ENCODE results near the gene NUDCD3.
A peak's percentile ranks its signal among the peaks of the same experiment; 100 is the strongest.

The NUDCD3 gene

DNA sequence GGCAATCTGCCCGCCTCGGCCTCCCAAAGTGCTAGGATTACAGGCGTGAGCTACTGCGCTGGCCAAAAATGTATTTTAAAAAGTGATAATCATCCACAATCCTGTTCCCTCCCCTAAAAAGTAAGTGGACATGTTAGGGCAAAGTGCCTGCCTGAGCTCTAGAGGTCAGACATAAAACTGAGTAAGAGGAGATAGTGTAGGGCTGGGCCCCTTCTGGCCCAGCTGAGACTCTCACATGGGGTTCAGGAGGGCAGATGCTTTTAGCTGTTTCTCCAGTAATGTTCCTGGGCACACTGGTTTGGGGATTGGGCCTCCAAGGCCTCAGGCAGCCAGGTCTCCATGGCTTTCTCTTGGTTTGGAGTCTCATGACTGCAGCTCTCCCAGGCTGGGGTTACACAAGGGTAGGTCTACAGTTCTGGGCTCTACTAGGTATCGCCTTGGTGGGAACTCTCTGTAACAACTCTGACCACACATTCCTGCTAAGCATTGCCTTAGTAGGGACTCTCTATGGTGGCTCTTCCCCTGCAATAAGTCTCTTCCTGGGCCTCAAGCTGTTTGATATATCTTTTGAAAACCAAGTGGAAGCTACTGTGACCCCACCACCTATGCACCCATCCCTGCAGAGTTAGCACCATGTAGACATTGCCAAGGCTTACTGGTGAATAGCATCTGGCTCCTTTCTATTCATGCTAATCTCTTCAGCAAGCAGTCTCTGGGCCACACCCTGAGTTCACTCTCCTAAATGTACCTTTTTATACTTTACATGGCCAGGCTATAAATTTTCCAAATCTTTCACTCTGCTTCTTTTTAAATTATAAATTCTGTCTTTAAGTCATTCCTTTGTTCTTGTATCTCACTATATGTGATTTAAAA, 6.9 kb upstream of the NUDCD3 start:
- Histone ChIP-seq H2AFZ (no peak overlapping the region), H3K27ac (no peak overlapping the region), H3K4me1 (no peaks in the 10 kb centered on the region), H3K9me3 (ENCODE audit: control insufficient read depth, low read length) (no peaks in the 10 kb centered on the region), H3K36me3 (ENCODE audit: control insufficient read depth, insufficient read depth, low read length) (no peaks in the 10 kb centered on the region), H3K4me3 (ENCODE audit: low read depth, low read length) (no peak overlapping the region), H3K9ac (no peak overlapping the region), H3K4me2 (ENCODE audit: low read length) (no peak overlapping the region), H3K79me2 (no peaks in the 10 kb centered on the region), H3K27me3 (ENCODE audit: control insufficient read depth, insufficient read depth, low read length) (no peaks in the 10 kb centered on the region)
- TF ChIP-seq, protein P1, sequence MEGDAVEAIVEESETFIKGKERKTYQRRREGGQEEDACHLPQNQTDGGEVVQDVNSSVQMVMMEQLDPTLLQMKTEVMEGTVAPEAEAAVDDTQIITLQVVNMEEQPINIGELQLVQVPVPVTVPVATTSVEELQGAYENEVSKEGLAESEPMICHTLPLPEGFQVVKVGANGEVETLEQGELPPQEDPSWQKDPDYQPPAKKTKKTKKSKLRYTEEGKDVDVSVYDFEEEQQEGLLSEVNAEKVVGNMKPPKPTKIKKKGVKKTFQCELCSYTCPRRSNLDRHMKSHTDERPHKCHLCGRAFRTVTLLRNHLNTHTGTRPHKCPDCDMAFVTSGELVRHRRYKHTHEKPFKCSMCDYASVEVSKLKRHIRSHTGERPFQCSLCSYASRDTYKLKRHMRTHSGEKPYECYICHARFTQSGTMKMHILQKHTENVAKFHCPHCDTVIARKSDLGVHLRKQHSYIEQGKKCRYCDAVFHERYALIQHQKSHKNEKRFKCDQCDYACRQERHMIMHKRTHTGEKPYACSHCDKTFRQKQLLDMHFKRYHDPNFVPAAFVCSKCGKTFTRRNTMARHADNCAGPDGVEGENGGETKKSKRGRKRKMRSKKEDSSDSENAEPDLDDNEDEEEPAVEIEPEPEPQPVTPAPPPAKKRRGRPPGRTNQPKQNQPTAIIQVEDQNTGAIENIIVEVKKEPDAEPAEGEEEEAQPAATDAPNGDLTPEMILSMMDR (IDR thresholded peaks at IDR 0.05), result no peak

DNA sequence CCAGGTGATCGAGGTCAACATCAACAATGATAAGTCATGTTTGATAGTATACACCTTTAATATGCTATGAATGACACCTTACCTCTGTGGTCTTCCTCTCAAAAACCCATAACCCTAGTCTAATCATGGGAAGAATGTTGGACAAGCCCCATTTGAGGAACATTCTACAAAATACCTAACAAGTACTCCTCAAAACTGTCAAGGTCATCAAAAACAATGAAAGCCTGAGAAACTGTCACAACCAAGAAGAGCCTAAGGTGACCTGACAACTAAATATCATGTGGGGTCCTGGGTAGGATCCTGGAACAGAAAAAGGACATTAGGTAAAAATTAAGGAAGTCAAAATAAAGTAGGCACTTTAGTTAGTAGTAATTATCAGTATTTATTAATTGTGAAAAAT, 5.9 kb upstream of the NUDCD3 start:
- Histone ChIP-seq H3K79me2 (no peaks in the 10 kb centered on the region), H3K4me3 (ENCODE audit: low read depth, low read length) (no peak overlapping the region), H3K9ac (no peak overlapping the region), H3K4me2 (ENCODE audit: low read length) (no peak overlapping the region), H3K36me3 (ENCODE audit: control insufficient read depth, insufficient read depth, low read length) (no peaks in the 10 kb centered on the region), H3K4me1 (no peaks in the 10 kb centered on the region), H3K27me3 (ENCODE audit: control insufficient read depth, insufficient read depth, low read length) (no peaks in the 10 kb centered on the region), H3K27ac (no peak overlapping the region), H2AFZ (no peak overlapping the region), H3K9me3 (ENCODE audit: control insufficient read depth, low read length) (no peaks in the 10 kb centered on the region)
- TF ChIP-seq, protein P1 (IDR thresholded peaks at IDR 0.05), result no peak

DNA sequence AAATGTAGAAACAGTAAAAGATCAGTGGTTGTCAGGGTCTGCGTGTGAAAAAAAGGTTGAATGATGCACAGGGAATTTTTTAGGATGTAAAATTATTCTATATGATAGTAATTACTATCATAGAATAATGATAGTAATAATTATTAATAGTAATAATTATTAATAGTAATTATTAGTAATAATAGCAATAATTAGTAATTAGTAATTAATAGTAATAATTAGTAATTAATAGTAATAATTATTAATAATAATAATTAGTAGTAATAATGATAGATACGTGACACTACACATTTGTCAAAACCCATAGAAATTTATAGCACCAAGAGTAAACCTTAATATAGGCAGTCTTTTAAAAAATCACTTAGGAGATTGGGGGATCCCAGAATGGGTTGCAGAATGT, 4.5 kb upstream of the NUDCD3 start:
- H3K27me3 ChIP-seq (ENCODE audit: control insufficient read depth, insufficient read depth, low read length), result no peaks in the 10 kb centered on the region
- H3K36me3 ChIP-seq (ENCODE audit: control insufficient read depth, insufficient read depth, low read length), result no peaks in the 10 kb centered on the region
- H3K27ac ChIP-seq, result no peak overlapping the region
- H3K4me1 ChIP-seq, result no peaks in the 10 kb centered on the region
- H3K4me3 ChIP-seq (ENCODE audit: low read depth, low read length), result no peak overlapping the region
- H3K4me2 ChIP-seq (ENCODE audit: low read length), result no peak overlapping the region
- no peak overlapping the region for H3K9ac ChIP-seq
- no peaks in the 10 kb centered on the region for H3K9me3 ChIP-seq (ENCODE audit: control insufficient read depth, low read length)
- H3K79me2 ChIP-seq, result peaks cover 1% of the 10 kb centered on the region
- H2AFZ ChIP-seq, result no peak overlapping the region
- TF ChIP-seq, protein P1 (IDR thresholded peaks at IDR 0.05), result no peak

DNA sequence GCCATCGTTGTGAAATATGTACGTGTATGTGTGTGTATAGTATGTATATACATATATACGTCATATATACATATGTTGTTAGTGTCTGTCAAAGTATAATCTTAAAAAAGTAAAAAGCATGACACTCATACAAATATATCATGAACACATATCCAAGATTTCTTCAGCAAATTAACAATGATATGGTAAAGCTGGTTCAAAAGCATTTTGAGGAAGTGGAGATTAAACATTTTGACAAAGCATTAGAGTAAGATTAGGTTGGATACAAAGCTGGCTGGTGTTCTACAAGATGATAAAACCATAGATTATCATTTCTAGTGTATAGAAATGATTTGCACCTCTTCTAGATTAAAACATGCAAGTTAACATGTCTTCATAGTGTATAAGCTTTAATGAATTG, 771 bp upstream of the NUDCD3 start:
- Histone ChIP-seq H2AFZ (peak overlapping the region; percentile 87), H3K9me3 (ENCODE audit: control insufficient read depth, low read length) (no peaks in the 10 kb centered on the region), H3K4me1 (peaks cover 16% of the 10 kb centered on the region), H3K4me2 (ENCODE audit: low read length) (peak overlapping the region; percentile 89), H3K4me3 (ENCODE audit: low read depth, low read length) (peak overlapping the region; percentile 96), H3K9ac (no peak overlapping the region), H3K79me2 (peaks cover 31% of the 10 kb centered on the region), H3K27ac (peak overlapping the region; percentile 95), H3K36me3 (ENCODE audit: control insufficient read depth, insufficient read depth, low read length) (no peaks in the 10 kb centered on the region), H3K27me3 (ENCODE audit: control insufficient read depth, insufficient read depth, low read length) (no peaks in the 10 kb centered on the region)
- TF ChIP-seq, protein P1 (IDR thresholded peaks at IDR 0.05), result no peak

DNA sequence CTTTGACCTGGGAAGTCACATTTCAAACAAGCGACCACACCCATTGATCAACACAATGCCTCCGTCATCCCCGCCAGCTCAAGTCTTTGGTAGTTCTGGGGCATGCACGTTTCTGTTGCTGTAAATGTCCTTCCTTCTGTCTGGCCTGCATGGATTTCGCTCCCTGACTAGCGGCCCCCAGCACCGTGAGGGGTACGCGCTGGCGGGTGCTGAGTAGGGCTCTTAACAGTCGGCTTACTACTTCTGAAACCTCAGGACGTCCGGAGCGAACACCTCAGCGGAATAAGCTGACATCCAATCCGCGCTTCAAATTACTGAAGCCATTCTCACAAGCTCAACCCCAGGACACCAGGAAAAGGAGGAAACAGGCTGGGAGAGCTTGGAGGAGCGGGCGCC, 505 bp downstream of the NUDCD3 start:
- Histone ChIP-seq H3K4me3 (ENCODE audit: low read depth, low read length) (peak overlapping the region; percentile 96), H3K27me3 (ENCODE audit: control insufficient read depth, insufficient read depth, low read length) (no peaks in the 10 kb centered on the region), H3K4me2 (ENCODE audit: low read length) (peak overlapping the region; percentile 89), H2AFZ (peak overlapping the region; percentile 87), H3K79me2 (peaks cover 31% of the 10 kb centered on the region), H3K9ac (peak overlapping the region; percentile 67), H3K4me1 (peaks cover 20% of the 10 kb centered on the region), H3K36me3 (ENCODE audit: control insufficient read depth, insufficient read depth, low read length) (no peaks in the 10 kb centered on the region), H3K9me3 (ENCODE audit: control insufficient read depth, low read length) (no peaks in the 10 kb centered on the region), H3K27ac (peak overlapping the region; percentile 95)
- TF ChIP-seq, protein P1 (IDR thresholded peaks at IDR 0.05), result no peak

All from parathyroid adenoma (tissue), 2 donors.